Measurements from ENCODE around the gene SSH2.

SSH2 gene

DNA sequence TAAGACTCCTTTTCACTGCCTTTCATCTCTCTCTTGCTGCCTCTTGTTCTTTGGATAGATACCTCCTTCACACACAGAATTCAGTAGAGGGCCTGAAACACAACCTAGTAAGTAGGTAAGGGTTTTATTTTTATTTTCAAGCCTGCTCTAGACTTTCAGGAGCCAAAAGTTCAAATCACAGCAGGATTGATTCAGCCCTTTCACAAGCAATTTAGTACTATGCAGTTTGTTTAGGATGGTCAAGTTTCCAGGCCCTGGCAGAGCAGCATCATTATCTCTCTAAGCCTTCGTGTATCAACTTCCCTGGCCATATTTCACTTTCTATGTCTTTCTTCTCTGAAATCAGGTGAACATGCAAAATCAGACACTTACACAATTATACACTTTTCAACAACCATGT lies 158.5 kb downstream of the SSH2 start:
- no peak for DNase-seq

DNA sequence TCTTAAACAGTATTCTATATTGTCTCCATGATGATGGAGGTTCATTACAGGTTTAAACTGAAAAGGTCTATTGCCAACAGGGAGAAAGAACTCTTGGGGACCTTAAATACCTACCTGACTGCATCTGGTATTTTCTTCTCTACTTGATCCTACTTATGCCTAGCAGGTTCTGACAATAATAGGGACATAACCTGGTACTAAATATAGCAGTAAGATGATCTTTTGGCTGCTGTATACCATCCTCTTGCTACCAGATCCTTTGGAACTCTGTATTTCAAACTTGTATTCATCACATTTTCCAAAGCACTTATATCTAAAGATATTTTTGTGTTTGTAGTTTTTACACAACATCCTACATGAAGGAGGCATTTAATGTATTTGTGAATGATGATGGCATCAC lies 160.8 kb downstream of the SSH2 start:
- no peak for DNase-seq

DNA sequence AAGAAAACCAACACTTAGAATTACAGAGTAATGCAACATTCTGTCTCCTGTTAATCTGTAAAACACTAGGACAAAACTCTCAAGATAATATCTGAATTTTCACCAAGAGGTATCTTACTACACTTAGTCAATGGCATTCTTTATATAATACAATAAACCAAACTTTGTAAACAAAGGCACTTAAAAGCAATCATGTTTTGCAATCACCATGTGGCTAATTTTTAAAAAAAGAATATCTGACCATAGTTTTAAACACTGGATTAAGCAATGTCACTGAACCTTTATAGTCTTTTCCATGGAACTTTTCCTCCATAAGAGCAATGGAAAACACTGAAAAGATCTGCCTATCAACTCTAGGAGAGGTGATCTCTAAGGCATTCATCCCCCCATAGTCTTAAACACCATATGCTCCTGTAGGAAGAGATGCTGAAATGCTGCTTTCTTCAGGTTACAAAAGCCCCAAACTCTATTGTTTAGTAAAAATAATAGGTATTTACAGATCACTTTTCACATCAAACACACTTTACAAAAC lies 163.2 kb downstream of the SSH2 start:
- no peak for DNase-seq

DNA sequence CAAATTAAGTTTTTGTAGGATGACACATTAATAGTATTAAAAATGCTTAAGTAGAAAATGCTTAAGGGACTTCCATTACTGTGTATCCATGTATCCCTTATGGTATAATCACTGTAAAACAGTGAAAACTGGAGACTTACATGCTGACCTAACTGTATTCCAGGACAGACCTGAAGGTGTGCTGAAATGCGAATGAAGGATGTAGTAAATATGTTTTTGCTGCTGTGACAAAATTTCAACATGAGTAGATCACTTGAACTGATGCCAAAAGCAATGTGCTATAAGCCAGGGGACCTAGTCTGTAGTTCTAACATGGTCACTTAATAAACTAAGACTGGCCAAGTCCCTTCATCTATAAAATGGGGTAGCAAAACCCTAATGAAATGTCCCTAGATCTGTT lies 165.3 kb downstream of the SSH2 start:
- DNase-seq: no peak

DNA sequence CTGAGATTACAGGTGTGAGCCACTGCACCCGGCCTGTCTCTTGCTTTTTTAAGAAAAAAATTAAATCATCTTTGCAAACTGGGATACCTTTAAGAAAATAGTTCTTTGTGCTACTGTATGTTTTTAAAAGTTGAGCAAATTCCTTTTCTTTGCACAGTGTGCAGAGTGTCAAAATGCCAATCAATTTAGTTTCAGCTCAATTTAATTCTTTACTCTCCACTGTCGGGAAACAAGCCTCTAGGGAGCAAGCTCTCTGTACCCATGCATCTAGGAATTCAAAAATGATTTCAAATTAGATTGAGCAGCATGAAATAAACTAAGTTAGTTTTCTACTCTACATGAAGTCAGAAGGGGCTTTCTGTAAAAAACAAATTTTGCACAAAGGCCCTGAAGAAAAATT lies 165.8 kb downstream of the SSH2 start:
- no peak for DNase-seq

DNA sequence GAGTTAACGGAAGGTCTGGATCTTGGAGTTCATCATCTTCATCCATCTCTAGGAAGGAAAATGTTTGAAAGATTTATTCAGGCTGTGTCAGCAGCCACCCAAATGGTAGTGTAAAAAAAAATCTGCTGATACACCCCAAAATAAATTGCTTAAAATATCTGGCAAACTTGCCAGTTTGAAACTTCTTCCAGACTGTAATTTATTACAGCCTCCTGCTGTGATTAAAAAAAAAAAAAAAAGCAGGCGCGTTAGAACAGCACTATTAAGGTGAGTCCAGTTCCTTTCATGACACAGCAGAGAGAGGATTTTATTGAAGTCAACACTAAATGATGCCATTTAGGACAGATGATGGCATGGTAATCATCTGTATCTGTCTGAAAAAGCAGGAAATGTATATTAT lies 166.8 kb downstream of the SSH2 start:
- DNase-seq: no peak

DNA sequence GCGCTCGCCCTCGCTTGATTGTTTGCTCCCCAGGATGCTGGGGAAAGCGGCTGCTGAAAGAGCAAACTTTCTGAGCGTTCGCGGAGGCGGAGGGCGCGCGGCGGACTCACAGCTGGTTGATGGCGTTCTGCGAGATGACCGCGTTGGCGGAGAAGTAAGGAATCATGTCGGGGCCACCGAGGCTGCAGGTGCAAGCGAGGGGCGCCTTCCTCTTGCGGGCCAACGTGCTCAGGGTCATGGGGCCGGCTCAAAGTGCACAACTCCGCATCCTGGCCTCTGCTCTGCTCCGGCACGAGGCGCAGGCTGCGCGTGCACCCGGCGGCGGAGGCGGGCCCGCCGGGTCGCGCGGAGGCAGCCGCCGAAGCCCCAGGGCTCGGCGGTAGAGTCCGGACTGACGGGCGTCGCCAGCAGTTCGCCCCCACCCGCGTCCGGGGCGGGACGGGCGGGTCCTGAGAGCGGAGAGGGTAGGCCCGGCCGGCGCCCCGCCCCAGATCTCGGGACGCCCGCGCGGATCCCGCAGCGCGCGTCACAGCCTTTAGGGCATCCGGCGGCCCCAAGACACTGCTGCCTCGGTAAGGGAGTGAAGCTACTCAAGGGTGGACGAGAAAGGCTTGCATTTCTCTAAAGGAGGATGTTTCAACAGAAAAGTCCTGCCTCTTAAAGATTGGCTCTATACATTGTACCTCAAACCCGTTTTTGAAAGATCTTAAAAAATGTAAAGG lies 168.8 kb downstream of the SSH2 start:
- peak; percentile 81 to 84 for DNase-seq

DNA sequence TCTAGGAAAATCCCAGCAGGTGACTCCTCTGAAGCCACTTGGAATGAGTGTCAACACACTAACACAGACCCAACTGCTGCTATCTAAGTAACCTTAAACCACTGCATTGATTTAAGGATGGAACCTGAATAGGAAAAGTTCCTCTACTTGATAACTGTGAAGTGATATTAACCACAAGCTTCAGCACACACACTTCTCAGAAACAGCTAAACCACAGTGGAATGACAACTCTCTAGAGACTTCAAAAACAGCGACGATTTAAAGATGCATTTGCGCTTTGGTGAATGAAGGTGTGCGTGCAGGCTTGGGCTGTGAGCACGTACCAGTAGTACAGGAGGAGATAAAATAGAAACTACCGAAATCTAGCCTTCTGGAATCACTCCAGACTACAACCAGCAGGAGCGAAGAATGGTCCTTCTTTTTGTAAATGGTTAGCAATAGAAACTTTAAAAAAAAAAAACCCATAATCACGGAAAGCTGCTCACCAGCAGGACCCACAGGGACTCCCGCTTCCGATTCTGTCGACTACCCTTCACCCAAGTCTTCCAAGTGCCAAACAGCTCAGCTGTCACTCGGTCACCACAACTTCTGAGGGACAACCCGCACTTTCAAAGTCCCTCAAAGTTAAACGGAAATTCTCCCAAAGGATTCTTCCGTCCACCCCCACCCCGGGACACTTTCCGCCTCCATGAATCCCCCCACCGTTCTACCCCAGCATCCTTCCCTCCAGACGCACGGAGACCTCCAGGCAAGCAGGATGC lies 169.6 kb downstream of the SSH2 start:
- peak; percentile 57 to 59 for DNase-seq

DNA sequence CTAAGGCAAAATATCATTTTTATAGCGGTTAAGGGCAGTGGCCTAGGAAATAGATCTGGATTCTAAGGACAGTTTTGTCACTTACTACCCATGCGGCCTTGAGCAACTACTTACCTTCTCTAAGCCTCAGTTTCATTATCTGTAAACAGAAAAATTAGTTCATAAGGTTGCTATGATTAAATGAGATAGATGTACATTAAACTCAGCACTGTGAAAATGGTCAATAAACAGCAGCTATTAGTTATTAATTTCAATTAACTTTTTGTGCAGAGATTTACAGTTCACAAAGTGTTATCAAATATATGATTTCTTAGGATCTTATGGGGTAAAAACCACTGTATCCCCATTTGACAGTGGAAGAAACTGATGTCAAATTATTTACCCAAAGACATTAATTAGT lies 171.8 kb downstream of the SSH2 start:
- DNase-seq: no peak

DNA sequence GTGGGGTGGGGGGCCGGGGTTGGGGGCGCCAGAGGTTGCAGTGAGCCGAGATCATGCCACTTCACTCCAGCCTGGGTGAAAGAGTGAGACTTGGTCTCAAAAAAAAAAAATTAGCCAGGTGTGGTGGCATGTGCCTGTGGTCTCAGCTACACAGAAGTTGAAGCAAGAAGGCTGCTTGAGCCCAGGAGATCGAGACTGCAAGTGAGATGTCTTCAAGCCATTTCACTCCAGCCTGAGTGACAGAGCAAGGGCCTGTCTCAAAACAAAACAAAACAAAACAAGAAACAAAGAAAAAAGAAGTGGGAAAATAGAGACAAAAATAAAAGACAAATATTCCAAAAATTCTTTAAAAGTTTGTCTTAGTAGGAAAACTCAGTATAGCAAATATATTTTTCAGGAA lies 172.2 kb downstream of the SSH2 start:
- no peak for DNase-seq

DNA sequence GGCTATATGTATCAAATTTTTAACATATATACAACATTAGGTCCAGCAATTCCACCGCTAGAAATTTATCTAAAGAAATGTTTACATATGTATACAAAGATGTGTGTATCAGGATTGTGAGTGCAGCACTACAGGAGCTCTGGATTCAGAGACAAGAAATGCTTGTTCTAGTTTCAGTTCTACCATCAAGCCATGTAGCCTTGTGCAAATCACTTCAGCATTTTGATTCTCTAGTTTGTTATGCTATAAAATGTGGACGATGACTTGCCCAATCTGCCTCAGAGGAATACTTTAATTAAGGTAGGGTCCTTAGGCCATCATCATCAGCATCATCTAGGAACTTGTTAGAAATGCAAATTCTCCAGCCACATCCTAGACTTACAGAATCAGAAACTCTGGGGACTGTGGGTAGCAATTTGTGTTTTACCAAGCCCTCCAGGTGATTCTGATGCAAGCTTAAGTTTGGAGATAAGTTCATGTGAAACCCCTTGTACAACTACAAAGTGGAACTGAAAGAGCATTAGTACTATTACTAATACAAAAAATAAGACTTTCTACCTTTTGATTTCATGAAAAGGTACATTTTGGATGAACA lies 176.1 kb downstream of the SSH2 start:
- no peak for DNase-seq

DNA sequence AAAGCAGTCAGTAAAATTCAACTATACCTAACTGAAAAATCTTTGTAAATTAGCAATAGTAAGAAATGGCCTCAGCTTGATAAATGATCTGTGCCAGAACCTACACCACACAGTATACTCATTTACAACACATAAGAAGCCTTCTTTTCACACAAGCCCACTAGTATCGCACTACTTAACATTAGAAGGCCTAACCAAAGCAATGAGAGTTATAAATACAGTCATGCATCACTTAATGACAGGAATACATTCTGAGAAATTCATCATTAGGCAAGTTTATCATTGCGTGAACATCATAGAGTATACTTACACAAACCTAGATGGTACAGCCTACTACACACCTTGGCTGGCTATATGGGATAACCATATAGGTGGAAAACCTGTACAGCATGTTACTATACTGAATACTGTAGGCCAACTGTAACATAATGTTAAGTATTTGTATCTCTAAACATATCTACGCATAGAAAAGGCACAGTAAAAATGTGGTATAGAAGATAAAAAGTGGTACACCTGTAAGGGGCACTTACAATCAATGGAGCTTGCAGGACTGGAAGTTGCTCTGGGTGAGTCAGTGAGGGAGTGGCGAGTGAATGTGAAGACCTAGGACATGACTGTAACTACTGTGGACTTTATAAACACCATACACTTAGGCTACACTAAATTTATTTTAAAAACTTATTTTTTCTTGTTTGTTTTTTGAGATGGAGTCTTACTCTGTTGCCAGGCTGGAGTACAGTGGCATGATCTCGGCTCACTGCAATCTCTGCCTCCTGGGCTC lies 180.8 kb downstream of the SSH2 start:
- DNase-seq: no peak

DNA sequence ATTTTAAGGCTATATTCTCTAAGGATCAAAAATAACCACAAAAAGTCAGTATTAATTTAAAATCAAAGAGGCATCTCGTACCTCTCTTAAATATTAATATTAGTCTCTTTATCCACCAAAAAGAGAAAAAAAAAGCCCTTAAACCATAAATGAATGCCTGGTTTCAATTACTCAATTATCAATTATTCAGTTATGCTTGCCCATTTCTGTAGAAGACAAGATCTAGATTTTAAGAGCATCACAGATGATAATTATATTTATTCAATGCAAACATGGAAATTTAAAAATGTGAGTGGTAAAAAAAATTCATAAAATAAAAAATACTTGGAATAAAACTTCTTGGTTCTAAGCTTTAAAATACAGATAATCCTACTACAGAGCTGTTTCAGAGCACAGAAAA lies 181.6 kb downstream of the SSH2 start:
- DNase-seq: no peak

DNA sequence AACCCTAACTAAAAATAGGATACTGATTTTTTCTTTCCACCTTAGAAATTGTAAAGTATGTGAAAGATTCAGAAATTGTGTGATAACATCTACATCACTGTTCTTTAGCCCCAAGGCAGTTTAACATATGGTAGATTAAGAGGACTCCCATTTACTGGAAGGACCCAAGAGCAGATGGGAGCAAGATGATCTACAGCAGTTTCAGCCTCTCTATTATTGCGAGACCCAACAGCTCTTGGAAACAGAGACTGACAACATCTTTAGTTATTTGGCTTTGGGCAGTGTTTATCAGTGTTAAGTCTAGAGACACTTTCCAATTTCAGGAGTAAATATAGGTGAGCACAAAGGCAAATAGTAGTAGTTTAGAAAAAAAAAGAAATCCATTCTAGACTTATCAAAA lies 182.4 kb downstream of the SSH2 start:
- no peak for DNase-seq

DNA sequence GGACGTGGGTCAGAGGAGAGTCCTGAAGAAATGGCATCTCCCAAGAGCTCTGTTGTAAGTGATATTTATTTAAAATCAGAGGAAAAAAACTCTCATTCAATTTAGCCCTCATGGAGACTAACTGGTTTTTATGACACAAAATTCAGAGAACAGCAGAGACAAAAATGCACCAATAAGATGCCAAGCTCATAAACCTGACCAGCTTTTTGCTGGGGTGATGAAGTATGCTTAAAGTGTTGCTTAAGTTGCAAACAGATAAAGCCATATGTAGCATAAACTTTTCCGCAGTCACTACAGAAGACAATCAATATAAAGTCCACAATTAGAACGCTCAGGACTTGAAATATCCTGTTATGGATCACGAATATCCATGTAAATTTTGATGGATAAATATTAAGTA lies 183.4 kb downstream of the SSH2 start:
- DNase-seq: no peak

DNA sequence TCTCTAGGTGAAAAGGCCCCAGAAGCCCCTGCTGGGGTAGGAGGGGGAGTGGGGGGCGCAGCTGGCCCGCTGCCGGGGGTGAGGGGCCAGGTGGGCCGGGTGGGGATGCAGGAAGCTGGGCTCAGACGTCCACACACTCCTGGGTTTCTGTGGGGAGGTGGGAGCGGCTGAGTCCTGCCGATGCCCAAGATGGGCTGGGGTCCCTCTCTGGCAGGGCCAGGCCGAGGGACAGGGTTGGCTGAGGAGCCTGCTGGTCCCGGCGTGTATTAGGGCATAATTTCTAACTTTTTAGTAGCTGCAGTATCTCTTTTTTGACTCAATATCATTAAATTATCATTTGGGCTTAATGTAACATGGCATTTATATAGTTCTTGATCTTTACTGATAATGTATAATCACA lies 185.9 kb downstream of the SSH2 start:
- DNase-seq: no peak

DNA sequence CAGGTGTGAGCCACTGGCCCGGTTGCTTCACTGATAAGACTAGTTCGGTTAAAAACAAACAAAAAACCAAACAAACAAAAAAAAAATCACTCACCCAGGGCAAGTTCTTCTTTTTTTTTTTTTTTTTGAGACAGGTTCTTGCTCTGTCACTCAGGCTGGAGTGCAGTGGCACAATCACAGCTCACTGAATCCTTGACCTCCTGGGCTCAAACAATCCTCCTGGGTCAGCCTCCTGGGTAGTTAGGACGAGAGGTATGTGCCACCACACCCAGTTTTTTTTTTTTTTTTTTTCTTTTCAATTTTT lies 187.9 kb downstream of the SSH2 start:
- DNase-seq: no peak

DNA sequence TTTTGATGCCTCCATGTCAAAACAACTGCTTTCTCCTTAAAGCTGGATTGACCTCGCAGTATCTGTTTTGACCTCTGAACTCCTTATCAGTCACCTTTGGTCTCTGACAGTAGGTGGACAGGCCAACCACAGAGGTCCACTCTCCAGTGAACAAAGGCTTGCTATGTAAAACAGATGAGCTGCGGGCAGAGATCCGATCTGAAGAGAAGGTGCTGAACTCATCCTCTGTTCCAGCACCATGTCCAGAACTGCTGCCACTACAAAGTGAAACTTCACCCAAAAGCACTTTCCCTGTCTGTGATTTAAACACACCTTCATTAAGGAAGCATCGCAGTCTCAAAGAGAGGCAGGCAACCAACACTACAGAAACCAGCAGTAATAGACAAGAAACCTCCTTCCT lies 190.0 kb downstream of the SSH2 start:
- no peak for DNase-seq

DNA sequence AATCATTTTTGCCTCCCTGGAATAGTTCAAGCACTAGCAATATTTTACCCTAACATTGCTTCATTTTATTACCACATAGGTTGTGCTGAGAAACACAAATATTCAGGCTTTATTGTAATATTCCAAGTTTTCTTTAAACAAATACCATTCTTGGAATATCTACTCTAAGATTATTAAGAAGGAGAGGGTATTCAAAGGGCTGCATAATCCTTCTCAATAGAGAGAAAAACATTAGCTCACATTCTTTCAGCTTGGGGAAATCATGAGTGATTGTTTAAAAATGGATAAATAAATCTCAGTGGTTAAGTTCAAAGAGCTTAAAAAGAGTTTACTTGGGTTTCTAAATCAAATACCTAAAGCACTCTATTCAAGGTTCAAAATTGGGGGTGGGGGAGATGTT lies 195.4 kb downstream of the SSH2 start:
- DNase-seq: no peak

DNA sequence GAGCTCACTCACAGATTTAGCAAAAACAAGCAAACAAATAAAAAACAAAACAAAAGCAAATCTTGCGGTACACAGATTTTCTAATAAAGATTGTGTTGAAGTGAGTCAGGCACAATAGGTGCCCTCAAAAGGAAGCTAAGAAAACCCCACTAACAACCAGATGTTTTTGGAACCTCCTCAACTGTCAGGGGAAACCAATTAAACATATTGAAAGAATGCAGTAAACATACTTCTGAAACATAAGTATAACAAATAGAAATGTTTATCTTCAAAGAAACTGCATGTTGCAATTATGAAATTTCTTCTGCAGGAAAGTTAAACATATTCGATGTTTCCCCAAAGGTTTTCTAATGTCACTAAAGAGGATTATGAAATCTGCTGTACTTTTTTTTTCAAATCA lies 196.9 kb downstream of the SSH2 start:
- no peak for DNase-seq

DNA sequence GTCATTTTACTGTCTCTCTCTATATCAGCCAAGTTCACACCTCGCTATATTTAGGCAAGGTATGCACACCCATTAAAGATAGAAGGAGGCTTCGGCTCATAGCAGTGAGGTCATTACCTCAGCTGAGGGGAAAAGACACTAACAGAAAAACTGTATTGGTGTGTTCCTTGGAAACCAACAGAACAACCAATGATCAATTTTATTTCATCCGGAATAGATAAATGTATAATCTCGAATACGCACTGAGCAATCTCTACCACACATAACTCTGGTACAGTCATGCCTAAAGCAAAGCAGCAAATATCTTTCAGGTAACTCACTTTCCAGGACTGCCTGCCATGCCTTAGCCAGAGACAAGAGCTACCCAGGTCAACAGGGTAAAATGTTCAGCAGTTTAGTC lies 197.4 kb downstream of the SSH2 start:
- DNase-seq: no peak

DNA sequence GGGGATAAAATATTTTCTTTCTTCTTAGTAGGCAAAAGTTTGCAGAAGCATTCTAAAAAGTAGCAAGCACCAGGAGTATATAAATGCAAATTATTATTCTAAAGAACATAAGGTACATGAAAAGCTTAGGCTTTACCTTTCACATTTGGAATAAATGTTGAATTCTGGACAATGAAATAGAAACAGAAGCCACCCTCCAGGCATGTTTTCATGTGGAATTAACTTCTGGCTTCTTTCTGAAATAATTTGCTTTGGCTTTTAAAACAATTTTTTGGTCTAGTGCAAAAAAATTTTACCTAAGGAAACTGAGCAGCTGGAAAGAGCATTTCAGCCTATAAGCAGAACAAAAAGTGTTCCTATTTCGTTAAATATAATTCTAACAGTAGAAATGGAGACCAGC lies 197.8 kb downstream of the SSH2 start:
- DNase-seq: no peak

DNA sequence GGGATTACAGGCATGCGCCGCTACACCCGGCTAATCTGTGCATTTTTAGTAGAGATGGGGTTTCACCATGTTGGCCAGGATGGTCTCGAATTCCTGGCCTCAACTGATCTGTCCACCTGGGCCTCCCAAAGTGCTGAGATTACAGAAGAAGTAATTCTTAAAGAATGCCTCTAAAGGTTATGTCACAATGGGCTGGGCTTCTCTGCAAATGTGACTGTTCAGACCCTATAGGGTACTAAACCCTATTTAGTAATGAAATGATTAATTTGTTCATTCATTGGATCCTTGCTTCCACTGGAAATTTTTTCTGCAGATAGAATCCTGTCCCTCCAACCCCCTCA lies 198.5 kb downstream of the SSH2 start:
- no peak for DNase-seq

DNA sequence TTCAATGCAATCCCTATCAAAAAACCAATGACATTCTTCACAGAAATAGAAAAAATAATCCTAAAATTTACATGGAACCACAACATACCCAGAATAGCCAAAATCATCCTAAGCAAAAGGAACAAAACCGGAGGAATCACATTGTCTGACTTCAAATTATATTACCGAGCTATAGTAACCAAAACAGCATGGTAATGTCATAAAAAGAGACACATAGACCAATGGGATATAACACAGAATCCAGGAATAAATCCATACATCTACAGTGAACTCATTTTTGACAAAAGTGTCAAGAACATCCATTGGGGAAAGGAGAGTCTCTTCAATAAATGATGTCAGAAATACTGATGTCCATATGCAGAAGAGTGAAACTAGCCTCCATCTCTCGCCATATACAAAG lies 201.5 kb downstream of the SSH2 start:
- no peak for DNase-seq
